HG03575 (cell line): ENCODE data around the gene C20orf144.

ENCODE experiments used
- ATAC-seq: cut with Tn5 transposase; IDR thresholded peaks from one replicate; pipeline ENCODE4 v1.9.1; 2021; ENCODE audit not compliant: unreplicated experiment, insufficient number of reproducible peaks, low FRiP score; ENCODE audit errors: extremely low read depth

Gene C20orf144

GRCh38 chr20:33647603-33648395, 14.3 kb upstream of the C20orf144 start:
- ATAC-seq: no peak

DNA sequence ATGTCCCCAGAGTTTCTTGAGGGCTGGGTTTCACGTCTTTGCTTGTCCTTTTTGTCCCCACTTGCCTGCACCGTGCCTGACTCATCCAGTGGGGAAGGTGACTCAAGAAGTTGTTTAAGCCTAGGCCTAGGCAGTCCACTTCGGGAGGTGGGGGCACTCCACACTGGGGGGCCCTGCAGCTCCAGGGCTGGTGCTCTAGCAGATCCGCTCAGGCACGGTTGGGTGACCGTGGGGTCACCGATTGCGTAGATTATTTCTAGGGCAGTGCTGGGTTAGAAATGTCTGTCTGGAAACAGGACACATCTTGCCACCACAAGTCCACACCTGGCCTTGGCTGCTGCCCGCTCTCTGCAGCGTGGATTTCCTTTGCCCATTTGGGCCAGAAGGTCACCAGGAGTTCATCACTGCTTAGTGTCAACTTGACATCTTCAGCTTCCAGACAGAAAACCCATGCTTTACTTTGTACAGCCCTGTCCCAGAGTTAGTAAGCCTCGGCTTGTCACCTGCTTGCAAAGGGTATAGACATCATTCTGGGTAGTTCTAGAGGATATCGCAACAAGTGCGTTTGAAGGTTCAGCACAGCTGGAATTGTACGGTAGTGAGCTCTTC, 13.6 kb upstream of the C20orf144 start:
- ATAC-seq: no peak

DNA sequence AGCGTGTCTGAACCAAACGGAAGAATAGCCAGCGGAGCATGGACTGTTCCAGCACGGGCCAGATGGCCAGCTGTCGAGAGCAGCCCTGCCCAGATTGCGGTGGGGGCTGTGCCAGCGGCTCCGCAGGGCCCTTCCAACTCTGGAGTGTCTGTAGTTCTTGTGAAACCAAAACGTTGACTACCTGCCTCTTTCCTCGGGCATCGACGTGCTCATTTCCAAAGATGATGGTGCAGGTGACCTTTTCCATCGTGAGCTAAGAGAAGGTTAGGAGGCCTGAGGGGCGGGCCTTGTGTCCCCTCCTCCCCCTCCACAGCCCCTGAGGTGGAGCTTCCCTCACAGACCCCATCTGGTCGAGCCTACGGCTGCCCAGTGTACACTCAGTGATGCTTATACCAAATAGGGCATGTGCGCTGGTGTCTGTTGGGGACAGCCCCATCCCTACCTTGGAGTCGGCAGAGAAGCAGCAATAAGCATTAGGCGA, 12.9 kb upstream of the C20orf144 start:
- ATAC-seq: no peak

DNA sequence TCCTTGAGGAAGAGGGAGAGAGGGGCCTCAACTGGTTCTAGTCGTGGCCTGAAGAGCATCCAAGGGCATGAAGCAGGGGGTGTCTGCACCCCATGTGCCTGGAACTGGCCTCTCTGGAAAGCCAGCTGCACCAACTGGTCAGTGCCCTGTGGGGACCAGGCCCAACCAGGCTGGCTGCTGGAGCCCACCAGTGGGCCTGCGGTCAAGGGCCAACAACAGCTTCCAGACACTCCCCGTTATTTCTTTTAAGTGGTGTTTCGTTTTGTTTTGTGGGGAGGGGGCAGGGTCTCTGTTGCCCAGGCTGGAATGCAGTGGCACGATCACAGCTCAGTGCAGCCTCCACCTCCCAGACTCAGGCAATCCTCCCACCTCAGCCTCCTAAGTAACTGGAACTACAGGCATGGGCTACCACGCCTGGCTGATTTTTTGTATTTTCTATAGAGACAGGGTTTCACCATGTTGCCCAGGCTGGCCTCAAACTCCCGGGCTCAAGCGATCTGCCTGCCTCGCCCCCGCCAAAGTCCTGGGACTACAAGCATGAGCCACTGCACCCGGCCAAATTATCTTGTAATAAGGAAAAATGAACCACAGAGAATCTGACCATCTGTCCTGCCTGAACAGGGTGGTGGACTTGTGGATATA, 11.9 kb upstream of the C20orf144 start:
- ATAC-seq: no peak

DNA sequence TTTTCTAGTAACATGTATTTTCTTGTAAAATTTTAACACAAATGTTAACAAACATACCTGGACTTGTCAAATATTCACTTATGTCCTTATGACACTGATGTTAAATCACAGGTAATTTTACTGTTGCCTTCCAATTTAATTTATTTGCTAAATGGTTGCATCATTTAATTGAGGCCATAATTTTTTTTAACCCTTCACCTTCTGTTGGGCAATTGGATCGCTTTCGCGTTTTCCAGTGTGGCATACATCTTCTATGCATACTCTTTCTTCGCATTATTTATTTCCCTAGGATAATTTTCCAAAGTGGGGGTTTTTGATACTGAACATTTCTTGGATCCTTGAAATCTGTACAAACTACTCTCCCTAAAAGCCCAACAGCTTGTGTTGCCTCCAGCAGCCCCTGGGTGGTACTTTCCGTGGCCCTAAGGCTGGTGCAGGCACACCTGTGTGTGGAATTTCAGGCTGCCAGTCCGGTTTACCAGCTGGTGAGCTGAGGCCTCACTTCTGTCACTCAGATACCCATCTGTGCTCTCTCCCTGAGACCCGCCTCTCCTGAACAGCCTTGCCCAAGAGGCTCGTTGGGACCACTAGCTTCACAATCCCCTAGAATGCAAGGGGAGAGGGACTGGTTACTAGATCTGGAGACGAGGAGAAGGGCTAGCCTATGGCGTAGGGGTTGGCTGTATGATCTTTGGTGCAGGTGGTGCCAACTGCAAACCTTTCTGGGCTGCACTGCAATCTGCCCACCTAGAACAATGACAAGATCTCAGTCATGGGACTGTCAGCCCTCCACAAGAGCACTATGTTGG, 11.2 kb upstream of the C20orf144 start:
- ATAC-seq: no peak

- no peak for ATAC-seq
Measured at GRCh38 chr20:33651562-33652048, 10.5 kb upstream of the C20orf144 start.

GRCh38 chr20:33653218-33653899, 8.8 kb upstream of the C20orf144 start:
- no peak for ATAC-seq

DNA sequence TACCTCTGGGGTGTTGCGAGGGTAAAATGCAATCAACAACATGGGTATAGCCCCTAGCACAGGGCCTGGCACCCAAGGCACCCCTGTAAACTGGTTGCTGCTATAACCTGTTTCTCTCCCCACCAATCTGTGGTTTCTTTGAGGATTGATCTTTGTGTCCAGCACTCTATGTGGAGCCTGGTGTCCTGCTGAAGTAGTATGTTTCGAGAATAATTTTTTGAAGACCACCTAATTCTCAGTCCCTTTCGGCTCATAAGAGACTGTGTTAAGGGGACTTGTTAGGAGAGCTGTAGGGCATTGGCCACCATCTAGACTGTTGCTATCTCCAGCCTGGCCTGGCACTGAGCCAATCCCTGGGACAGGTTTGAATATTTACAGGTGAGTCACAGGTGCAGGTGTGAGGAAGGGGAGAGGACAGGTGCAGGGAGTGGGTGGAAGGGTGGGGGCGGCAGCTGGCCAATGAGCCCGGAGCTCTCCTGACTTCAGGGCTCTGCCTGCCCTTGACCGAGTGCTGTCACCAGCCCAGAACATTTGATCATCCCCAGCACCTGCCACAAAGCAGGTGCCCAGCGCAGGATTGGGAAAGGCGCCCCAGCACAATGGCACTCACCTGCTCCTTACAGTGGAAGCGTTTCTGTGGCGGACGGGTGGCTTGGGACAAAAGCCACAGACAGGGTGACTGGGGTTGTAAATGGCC, 8.1 kb upstream of the C20orf144 start:
- ATAC-seq: no peak

DNA sequence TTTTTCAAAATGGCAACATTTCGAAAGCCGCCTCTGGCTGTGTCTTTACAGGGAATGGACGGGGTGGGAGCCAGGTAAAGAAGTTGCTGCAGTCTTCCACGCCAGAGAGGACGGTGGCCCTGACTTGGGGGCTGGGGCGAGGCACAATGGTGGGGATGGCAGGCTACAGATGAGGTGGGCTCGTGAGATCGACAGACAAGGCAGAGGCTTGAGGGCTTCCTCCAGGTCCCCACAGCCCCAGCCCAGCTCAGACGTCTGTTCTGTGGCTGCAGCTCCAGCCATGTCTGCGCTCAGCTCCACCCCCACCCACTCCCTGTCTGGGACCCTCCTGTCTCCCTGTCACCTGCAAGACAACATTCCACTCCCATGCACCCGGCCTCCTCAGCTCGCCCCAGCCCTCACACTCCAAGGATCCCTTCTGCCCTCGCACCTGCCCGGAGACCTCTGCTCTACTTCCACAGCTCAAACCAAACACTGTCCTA, 7.4 kb upstream of the C20orf144 start:
- ATAC-seq: no peak

GRCh38 chr20:33655164-33655563, 7.0 kb upstream of the C20orf144 start:
- no peak for ATAC-seq

- ATAC-seq: no peak
Measured at GRCh38 chr20:33656010-33656782, 5.9 kb upstream of the C20orf144 start.

DNA sequence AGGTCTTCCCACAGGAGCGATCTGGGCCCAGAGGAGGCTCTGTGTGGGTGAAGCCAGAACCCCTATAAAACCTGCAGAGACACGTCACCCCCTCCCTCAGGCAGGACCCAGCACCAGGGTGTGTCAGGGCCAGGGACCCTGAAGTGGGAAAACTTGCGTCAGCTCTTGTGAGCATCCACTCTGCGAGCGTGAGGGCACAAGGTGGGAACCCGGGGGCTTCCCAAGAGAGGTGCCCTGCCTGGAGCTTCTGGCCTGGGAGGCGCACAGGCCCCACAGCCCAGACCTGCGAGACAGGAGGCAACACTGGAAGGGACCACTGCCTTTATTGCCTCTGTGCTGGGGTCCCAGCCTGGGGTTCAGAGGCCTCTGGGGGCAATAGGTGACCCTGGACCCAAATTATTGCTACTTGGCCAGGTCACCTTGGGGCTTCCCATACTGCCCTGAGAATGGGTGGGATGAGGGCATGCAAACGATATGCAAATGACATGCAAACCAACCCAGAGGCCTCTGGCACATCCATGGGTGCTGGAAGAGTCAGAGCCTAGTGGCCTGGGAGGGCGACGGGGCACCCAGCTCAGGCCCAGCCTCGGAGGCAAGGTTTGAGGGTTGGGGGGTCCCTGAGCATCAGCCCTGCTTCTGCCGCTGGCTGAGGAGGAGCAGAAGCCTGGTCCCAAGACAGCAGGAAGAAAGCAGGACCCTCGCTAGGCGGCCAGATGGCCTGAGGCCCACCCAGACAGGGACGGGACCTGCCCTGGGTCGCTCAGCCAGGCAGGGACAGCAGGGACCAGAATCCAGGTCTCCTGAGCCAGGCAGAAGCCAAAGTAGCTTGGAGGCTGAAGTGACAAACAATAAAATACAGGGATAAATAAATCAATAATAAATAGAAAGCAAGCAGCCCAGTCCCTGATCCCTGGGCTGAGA, 5.1 kb upstream of the C20orf144 start:
- no peak for ATAC-seq

GRCh38 chr20:33657704-33658095, 4.4 kb upstream of the C20orf144 start:
- ATAC-seq: no peak

DNA sequence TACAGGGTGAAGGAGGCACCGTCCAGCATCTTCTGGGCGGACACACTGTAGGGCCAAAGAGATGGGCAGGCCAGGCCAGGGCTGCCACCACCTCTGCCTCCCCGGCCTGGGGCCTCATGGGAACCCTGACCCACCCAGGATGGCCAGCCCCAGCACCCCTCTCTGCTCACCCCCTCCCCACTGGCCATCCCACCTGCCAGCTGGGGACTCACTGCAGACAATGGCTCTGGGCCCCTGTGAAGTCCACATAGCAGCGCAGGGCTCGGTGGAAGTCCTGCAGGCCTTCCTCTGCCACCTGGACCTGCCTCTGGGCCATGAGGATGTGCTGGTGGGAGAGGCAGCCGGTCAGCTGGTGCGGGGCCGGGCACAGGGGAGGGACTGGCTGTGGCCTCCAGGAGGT, 3.6 kb upstream of the C20orf144 start:
- no peak for ATAC-seq

GRCh38 chr20:33658929-33659328, 3.2 kb upstream of the C20orf144 start:
- no peak for ATAC-seq

DNA sequence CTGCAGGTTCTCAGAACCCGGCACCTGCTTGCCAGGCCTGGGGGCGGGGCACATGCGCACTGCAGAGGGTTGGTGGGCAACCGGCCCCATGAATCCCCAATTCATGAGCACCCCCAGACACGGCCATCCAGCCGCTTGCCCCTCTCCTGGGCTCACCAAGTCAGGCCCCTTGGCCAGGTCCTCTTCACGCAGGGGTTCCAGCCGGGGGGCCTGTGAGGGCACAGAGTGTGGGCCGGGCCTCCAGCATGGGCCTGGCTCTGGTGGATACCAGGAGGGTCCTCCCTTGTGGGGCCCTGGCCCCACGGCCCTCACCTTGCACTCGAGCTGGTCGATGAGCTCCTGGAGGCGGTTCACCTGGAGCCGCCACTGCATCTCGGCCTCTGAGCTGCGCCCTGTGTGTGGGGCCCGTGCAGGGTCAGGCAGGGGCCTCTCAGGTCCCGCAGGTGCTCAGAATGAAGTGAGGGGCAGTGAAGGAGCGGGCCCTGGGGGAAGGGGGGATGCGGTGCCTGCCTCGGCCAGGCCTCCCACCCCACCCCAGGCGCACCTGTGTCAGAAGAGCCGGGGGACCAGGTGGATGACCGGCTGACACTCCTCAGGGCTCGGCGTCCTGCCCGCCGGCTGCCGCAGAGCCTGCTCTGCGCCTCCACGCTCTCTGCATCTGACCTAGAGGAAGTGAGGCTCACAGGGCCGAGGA, 2.6 kb upstream of the C20orf144 start:
- no peak for ATAC-seq
